ENCODE data around the gene DUSP19. TPM values are rescaled to one million over a fixed set of nuclear protein-coding genes. Genes with fewer than 3 reads are reported as not detected.

DUSP19 gene
- total and polyA plus RNA-seq, 12 donors = 0.81 to 10.0 (median 4.1) TPM

DNA sequence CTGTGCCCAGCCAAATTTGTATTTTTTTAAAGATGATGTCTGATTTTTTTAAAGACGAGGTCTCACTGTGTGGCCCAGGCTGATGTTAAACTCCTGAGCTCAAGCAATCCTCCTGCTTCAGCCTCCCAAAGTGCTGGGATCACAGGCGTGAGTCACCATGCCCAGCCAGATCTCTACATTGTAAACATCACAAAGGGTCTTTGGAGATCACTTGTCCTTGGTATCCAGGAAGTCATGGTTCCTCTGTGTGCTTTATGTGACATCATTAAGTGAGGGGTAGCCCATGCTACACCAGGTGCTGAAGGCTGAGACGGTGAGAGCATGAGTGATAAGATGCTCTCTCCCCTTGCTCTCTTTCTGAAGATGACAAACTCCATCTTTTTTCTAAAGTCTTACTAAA is 38.7 kb downstream of the DUSP19 start:
- intact Hi-C loops (cut with DNase I) = no loop called here
- TF ChIP-seq POLR2A (IDR thresholded peaks at IDR 0.05) = no peak
- TF ChIP-seq, protein P1, sequence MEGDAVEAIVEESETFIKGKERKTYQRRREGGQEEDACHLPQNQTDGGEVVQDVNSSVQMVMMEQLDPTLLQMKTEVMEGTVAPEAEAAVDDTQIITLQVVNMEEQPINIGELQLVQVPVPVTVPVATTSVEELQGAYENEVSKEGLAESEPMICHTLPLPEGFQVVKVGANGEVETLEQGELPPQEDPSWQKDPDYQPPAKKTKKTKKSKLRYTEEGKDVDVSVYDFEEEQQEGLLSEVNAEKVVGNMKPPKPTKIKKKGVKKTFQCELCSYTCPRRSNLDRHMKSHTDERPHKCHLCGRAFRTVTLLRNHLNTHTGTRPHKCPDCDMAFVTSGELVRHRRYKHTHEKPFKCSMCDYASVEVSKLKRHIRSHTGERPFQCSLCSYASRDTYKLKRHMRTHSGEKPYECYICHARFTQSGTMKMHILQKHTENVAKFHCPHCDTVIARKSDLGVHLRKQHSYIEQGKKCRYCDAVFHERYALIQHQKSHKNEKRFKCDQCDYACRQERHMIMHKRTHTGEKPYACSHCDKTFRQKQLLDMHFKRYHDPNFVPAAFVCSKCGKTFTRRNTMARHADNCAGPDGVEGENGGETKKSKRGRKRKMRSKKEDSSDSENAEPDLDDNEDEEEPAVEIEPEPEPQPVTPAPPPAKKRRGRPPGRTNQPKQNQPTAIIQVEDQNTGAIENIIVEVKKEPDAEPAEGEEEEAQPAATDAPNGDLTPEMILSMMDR (IDR thresholded peaks at IDR 0.05) = no peak

DNA sequence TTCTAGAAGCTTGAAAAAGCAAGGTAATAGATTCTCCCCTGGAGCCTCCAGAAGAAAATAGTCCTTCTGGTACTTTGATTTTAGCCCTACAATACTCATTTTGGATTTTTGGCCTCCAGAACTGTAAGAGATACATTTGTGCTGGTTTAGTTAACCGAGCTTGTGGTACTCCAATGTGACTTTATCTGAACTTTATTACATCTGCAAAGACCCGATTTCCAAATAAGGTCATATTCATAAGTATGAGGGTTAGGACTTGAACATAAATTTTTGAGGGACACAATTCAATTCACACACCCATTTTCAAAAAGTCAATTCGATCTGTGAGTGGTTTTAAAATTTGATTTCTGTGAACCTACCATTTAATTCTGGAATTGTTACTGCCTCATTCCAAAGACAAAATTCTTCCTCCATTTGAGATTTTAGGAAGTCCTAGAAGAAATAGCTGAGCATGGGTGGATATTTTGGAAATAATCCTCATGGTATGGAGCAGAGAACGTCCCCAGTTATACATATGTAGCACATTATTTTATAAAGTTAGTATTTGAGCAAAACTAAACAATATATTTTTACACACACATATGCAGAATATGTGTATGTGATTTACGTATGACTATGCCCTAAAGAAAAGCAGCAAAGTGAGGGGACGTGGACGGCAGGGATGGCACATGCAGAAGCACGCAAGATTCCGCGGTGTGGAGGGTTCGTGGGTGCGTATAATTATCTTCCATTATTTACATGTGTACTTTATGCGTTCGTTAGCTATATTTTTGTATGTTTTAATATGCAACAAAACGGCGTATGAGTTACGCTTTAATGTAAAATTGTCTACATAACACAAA is 44.8 kb downstream of the DUSP19 start:
- DNase-seq = no peak
- Histone ChIP-seq H3K9me3 (replicated peaks in 1 of 3) (no peaks in the 10 kb centered on the region), H3K36me3 (replicated peaks in 1 of 2) (no peaks in the 10 kb centered on the region), H3K27me3 (no peaks in the 10 kb centered on the region), H3K4me1 (replicated peaks in 1 of 2) (peaks cover 6 to 23% of the 10 kb centered on the region in 2 donors), H3K4me3 (peak overlapping the region; percentile 63 to 84 (median 82)), H3K27ac (peak overlapping the region in 4 of 5 donors; percentile 53 to 92 (median 86))
- 21 to 26% (median 25%) methylated on average over 17 of the region's 17 CpGs for WGBS, 4 donors
- TF ChIP-seq POLR2A (IDR thresholded peaks at IDR 0.05) = no peak
- TF ChIP-seq, protein P1 (IDR thresholded peaks at IDR 0.05) = no peak
- intact Hi-C loops (cut with DNase I) = loop anchor here in 1 of 2 donors (10.0 kb wide), 1 partner anchor 49 kb away; the partner anchor contains the start of gene DUSP19

More for the DNA sequence above, 38.7 kb downstream of the DUSP19 start:
- no peak overlapping the region for H3K4me3 ChIP-seq
- no peak for DNase-seq
- no peaks in the 10 kb centered on the region for H3K27me3 ChIP-seq
- no peaks in the 10 kb centered on the region for H3K9me3 ChIP-seq (replicated peaks in 1 of 3)
- H3K4me1 ChIP-seq (replicated peaks in 1 of 2) = no peaks in the 10 kb centered on the region
- H3K27ac ChIP-seq = no peak overlapping the region
- WGBS, 4 donors = 65 to 85% (median 81%) methylated on average over 3 of the region's 3 CpGs
- H3K36me3 ChIP-seq (replicated peaks in 1 of 2) = no peaks in the 10 kb centered on the region

DNA sequence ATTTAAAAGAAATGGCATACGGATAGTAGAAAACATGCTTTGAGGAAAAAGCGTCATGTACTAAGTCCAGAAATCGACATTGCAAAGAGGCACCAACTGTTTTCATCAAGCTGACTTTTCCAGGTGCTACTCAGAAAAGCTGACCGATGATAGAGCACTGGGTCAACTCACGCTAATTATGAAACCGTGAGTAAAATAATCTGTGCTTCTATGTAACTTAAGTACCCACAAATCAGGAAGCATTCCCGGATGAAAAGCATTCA is 45.3 kb downstream of the DUSP19 start:
- intact Hi-C loops (cut with DNase I) = loop anchor here in 1 of 2 donors (10.0 kb wide), 1 partner anchor 49 kb away; the partner anchor contains the start of gene DUSP19
- TF ChIP-seq POLR2A (IDR thresholded peaks at IDR 0.05) = no peak
- TF ChIP-seq, protein P1 (IDR thresholded peaks at IDR 0.05) = no peak
- no peak for DNase-seq
- Histone ChIP-seq H3K36me3 (replicated peaks in 1 of 2) (no peaks in the 10 kb centered on the region), H3K9me3 (replicated peaks in 1 of 3) (no peaks in the 10 kb centered on the region), H3K27me3 (no peaks in the 10 kb centered on the region), H3K4me3 (peak overlapping the region; percentile 63 to 84 (median 82)), H3K27ac (peak overlapping the region; percentile 53 to 92 (median 84)), H3K4me1 (replicated peaks in 1 of 2) (peaks cover 6 to 23% of the 10 kb centered on the region in 2 donors)
- WGBS, 4 donors = 0 to 1% (median 1%) methylated on average over 7 of the region's 7 CpGs

DNA sequence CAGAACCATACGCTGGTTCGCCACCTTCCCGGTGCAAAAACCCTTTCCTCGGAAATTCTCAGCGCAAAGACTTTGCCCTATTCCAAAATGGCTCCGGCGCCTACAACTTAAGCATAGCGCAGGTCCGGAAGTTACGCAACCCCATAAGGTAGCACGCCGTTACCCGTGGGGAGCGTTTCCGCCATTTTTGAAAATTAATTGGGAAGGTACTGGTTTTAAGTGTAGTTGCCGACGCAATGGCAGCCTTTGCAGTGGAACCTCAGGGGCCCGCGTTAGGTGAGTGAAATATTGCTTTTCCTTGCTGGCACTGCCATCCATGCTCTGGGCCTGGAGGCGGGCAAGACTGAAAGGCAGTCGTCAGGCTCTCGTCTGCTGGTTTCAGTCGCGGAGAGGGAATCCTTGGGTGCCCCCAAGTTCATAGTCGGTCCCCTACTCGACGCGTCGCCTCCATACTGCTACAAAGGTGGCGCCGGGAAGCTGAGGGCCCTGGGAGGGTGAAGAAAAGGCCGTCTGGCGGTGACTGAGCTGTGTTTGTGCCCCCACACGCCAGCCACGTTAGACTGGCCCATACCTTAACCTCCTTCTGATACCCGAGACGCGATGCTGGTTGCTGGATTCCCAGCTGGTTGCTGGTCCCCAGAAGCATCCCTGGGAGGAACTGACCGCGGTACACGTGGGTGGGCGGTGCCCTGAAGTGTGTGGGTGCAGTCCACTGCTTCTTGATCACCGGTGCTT is 45.8 kb downstream of the DUSP19 start, which contains the start of gene NUP35:
Gene NUP35 (plus strand): TSS at position 222 of the 735 bp plus-strand sequence. CDS start 15 bp downstream, at position 237.
- Histone ChIP-seq H3K4me1 (replicated peaks in 1 of 2) (peaks cover 6 to 23% of the 10 kb centered on the region in 2 donors), H3K27me3 (no peaks in the 10 kb centered on the region), H3K9me3 (replicated peaks in 1 of 3) (no peaks in the 10 kb centered on the region), H3K4me3 (peak within 1 kb of the TSS; percentile 63 to 84 (median 82)), H3K36me3 (replicated peaks in 1 of 2) (peaks cover 0 to 1% of the 10 kb centered on the region in 2 donors), H3K27ac (peak within 1 kb of the TSS; percentile 53 to 92 (median 84))
- DNase-seq = peak; percentile 86 to 97 (median 91)
- WGBS, 4 donors = 0 to 1% (median 1%) methylated on average over 22 to 43 of the region's 43 CpGs
- TF ChIP-seq, protein P1 (IDR thresholded peaks at IDR 0.05) = no peak
- TF ChIP-seq POLR2A (IDR thresholded peaks at IDR 0.05) = peak in 1 of 2 donors; percentile 44
- intact Hi-C loops (cut with DNase I) = loop anchor here in 1 of 2 donors (10.0 kb wide), 1 partner anchor 50 kb away; the partner anchor contains the start of gene DUSP19

All from adrenal gland (tissue), 12 donors.